GM12865 (cell line): Measurements from ENCODE around the gene CASZ1.

ENCODE experiments used
- DNase-seq: peaks from one replicate; pipeline ENCODE4 v3.0.0; 2010; ENCODE audit warnings: low read depth
- H3K4me3 ChIP-seq: 2 replicates; pipeline ENCODE4 v1.5.1; 2011; ENCODE audit warnings: mild to moderate bottlenecking, low read depth, low read length, control low read depth
- TF ChIP-seq, protein P1 (sequence below): IDR thresholded peaks from 2 replicates; pipeline ENCODE4 v1.5.1; 2011; ENCODE audit warnings: low read length, control low read depth, low read depth, inconsistent platforms; ENCODE audit not compliant: insufficient read depth; ENCODE audit errors: missing control alignments

CASZ1 gene

GRCh38 chr1:10816233-10816632 is 19.8 kb upstream of the CASZ1 start:
- DNase-seq = no peak
- H3K4me3 ChIP-seq = no peak overlapping the region
- TF ChIP-seq, protein P1, sequence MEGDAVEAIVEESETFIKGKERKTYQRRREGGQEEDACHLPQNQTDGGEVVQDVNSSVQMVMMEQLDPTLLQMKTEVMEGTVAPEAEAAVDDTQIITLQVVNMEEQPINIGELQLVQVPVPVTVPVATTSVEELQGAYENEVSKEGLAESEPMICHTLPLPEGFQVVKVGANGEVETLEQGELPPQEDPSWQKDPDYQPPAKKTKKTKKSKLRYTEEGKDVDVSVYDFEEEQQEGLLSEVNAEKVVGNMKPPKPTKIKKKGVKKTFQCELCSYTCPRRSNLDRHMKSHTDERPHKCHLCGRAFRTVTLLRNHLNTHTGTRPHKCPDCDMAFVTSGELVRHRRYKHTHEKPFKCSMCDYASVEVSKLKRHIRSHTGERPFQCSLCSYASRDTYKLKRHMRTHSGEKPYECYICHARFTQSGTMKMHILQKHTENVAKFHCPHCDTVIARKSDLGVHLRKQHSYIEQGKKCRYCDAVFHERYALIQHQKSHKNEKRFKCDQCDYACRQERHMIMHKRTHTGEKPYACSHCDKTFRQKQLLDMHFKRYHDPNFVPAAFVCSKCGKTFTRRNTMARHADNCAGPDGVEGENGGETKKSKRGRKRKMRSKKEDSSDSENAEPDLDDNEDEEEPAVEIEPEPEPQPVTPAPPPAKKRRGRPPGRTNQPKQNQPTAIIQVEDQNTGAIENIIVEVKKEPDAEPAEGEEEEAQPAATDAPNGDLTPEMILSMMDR = no peak

DNA sequence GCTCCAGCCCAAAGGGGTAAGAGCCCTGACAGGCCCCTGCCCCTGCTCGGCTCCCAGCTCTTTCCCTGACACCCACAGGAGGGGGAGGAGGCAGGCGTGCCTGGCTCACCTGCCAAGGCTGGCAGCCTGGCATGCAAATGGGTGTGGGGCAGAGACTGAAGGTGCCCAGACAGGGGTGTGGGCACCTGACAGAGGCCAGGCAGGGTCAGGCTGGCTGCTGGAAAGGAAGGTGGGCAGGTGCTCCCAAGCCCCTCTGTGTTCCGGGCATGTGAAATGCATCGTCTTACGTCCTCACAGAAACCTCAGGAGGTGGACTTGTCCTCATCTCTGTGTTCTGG is 19.4 kb upstream of the CASZ1 start:
- TF ChIP-seq, protein P1 = no peak
- no peak for DNase-seq
- H3K4me3 ChIP-seq = no peak overlapping the region

DNA sequence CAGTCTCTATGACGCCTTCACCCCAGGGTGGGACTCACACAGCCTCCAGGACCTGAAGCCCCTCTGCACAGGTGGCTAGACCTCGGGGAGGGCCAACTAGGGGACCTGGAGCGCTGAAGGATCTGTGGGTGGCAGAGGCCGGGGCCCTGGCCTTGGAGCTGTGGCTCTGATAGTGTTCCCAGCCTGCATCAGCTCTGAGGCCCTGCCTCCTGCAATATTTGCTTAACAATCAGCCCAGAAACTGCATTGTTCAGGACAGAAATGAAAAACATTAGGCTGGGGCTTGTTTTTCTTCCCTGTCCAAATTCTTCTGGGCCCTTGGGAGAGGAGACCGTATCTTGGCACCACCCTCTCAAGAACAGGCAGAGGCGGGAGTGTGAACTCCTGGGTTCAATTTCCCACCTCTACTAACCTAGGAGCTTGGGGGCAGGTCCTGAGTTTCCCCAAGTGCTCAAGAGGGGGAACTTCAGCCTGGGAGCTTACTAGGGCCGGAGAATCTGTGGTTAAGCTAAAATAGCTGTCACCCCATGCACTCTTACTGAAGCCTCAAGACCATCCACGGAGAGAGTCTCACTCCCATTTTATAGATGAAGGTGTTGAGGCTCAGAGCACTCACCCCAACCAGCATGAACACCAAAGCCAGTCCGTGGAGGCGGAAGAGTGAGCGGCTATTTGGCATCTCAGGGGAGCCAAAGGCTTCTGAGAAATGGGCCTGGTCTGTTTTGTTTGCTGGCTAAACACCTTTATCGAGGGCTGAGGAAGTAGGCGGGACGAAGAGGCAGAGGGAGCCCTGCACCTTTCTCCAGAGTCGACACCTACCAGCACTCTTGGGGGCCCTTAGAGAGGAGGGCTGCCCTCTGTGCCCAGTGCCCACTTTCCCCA is 18.8 kb upstream of the CASZ1 start:
- TF ChIP-seq, protein P1 = no peak
- no peak overlapping the region for H3K4me3 ChIP-seq
- no peak for DNase-seq

DNA sequence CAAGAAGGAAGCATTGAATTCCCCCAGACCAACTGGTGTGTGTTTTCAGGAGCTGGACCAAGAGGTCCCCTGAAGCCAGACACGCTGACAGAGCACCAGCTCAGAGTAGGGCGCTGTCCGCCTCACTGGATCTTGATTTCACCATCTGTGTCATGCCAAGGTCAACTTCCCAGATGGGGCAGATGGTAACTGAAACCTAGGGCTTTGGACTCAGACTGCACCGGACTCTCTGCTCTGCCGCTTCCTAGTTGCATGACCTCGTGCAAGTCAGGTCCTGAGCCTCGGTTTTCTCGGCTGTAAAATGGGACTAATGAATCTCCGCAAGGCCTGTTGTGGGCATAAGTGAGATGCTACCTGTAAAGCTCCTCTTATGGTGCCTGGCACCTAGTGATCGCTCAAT is 17.9 kb upstream of the CASZ1 start:
- no peak for DNase-seq
- H3K4me3 ChIP-seq = no peak overlapping the region
- TF ChIP-seq, protein P1 = no peak

- no peak overlapping the region for H3K4me3 ChIP-seq
- TF ChIP-seq, protein P1 = no peak
- DNase-seq = no peak
Observed at GRCh38 chr1:10813799-10814198, 17.4 kb upstream of the CASZ1 start.

- TF ChIP-seq, protein P1 = no peak
- DNase-seq = no peak
Observed at GRCh38 chr1:10812387-10812915, 16.0 kb upstream of the CASZ1 start.

More at GRCh38 chr1:10812387-10812915, 16.0 kb upstream of the CASZ1 start:
- no peak overlapping the region for H3K4me3 ChIP-seq
